ENCODE results near the gene NCOA3.

The NCOA3 gene

GRCh38 chr20:47669489-47669888 lies 167.8 kb downstream of the NCOA3 start:
- DNase-seq: no peak

GRCh38 chr20:47669927-47670890 lies 168.5 kb downstream of the NCOA3 start:
- no peak for DNase-seq

- DNase-seq: no peak
Observed at GRCh38 chr20:47670913-47671312, 169.2 kb downstream of the NCOA3 start.

GRCh38 chr20:47672166-47672565 lies 170.5 kb downstream of the NCOA3 start:
- DNase-seq: no peak

GRCh38 chr20:47672886-47673670 lies 171.4 kb downstream of the NCOA3 start:
- DNase-seq: no peak

- DNase-seq: no peak
Observed at GRCh38 chr20:47673671-47673955, 171.9 kb downstream of the NCOA3 start.

- no peak for DNase-seq
Observed at GRCh38 chr20:47674145-47674544, 172.5 kb downstream of the NCOA3 start.

GRCh38 chr20:47674686-47675085 lies 173.0 kb downstream of the NCOA3 start:
- DNase-seq: no peak

GRCh38 chr20:47675190-47676142 lies 173.8 kb downstream of the NCOA3 start:
- DNase-seq: no peak

- no peak for DNase-seq
Observed at GRCh38 chr20:47676219-47676721, 174.6 kb downstream of the NCOA3 start.

- no peak for DNase-seq
Observed at GRCh38 chr20:47676912-47677634, 175.4 kb downstream of the NCOA3 start.

- peak; percentile 72 to 84 for DNase-seq
Observed at GRCh38 chr20:47677635-47678453, 176.2 kb downstream of the NCOA3 start.

GRCh38 chr20:47678536-47678935 lies 176.8 kb downstream of the NCOA3 start:
- DNase-seq: no peak

GRCh38 chr20:47679462-47679861 lies 177.8 kb downstream of the NCOA3 start:
- no peak for DNase-seq

GRCh38 chr20:47680804-47681529 lies 179.3 kb downstream of the NCOA3 start:
- no peak for DNase-seq

GRCh38 chr20:47682028-47682783 lies 180.5 kb downstream of the NCOA3 start:
- DNase-seq: no peak

GRCh38 chr20:47682916-47683315 lies 181.2 kb downstream of the NCOA3 start:
- DNase-seq: no peak

- no peak for DNase-seq
Observed at GRCh38 chr20:47684306-47685080, 182.8 kb downstream of the NCOA3 start.

- DNase-seq: no peak
Observed at GRCh38 chr20:47686545-47686944, 184.9 kb downstream of the NCOA3 start.
